IPS-15b (cell line): Measurements from ENCODE around the gene IGLL1.
"Not testable (repeated sequence)": the region's sequence is repeated elsewhere in the genome, so short reads cannot be mapped to it uniquely, and the experiment has no call there.

Experiments used
- H3K27me3 ChIP-seq: one replicate; pipeline ENCODE4 v1.6.1; 2013; ENCODE audit warnings: low read length; ENCODE audit not compliant: control insufficient read depth, insufficient read depth
- H3K36me3 ChIP-seq: one replicate; pipeline ENCODE4 v1.6.1; 2013; ENCODE audit warnings: low read length; ENCODE audit not compliant: control insufficient read depth, insufficient read depth
- H3K4me1 ChIP-seq: one replicate; pipeline ENCODE4 v1.6.1; 2013; ENCODE audit warnings: mild to moderate bottlenecking, low read length; ENCODE audit not compliant: control insufficient read depth, insufficient read depth
- H3K4me3 ChIP-seq: one replicate; pipeline ENCODE4 v1.5.1; 2013; ENCODE audit warnings: low read depth, low read length
- H3K9ac ChIP-seq: one replicate; pipeline ENCODE4 v1.6.1; 2013; ENCODE audit warnings: low read depth, mild to moderate bottlenecking, low read length
- H3K9me3 ChIP-seq: one replicate; pipeline ENCODE4 v1.6.1; 2013; ENCODE audit warnings: mild to moderate bottlenecking, low read length; ENCODE audit not compliant: control insufficient read depth, insufficient read depth

IGLL1 gene

DNA sequence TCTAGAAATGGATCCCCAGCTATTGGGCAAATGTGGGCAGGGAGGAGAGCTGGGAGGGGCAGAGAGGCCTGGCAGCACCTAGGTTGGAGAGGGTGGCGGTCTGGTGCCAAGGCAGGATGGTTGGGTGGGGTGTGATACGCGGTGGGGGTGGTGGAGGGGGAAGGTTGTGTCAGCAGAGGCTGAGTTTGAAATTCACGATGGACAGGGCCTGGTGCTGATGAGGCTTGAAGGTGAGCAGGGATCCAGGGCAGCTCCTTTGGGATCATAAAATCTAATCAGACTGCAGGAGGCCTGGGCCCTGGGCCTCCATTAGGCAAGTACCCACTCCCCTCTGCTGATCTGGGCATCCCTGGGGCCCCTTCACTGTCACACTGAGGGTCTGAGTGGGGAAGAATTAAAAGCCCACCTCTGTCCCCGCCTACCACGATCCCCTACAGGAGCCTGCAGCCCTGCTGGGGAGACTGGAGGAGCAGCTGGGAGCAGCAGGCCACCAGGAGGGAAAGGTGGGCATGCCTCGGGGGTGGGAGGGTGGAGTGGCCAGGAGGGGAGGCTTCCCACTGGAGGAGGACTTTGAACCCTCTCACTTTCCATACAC, 24.0 kb downstream of the IGLL1 start:
- no peak overlapping the region for H3K4me3 ChIP-seq
- H3K27me3 ChIP-seq: peaks cover 4% of the 10 kb centered on the region
- no peak overlapping the region for H3K9ac ChIP-seq

DNA sequence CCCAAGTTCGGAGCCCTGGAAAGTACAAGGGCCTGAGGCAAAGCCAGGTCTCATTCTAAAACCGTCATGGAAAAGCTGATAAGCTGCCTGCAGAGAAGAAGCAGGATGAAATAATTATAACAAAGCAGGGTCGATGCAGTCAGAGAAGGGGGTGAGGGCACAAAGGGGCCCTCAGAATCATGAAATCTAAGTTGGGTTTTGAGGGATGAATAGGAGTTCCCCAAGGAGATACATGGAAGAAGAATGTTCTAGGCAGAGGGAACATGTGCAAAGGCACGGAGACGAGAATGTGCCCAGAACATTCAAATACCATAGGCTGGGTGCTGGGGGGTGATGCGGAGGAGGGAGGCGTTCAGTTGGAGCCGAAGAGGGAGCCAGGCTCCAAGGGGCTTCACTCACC, 25.0 kb downstream of the IGLL1 start:
- H3K9me3 ChIP-seq: no peaks in the 10 kb centered on the region
- H3K4me3 ChIP-seq: no peak overlapping the region
- H3K9ac ChIP-seq: no peak overlapping the region
- H3K4me1 ChIP-seq: no peaks in the 10 kb centered on the region
- H3K27me3 ChIP-seq: peaks cover 4% of the 10 kb centered on the region
- no peaks in the 10 kb centered on the region for H3K36me3 ChIP-seq

More for the DNA sequence above, 24.0 kb downstream of the IGLL1 start:
- Histone ChIP-seq H3K36me3 (no peaks in the 10 kb centered on the region), H3K9me3 (no peaks in the 10 kb centered on the region), H3K4me1 (no peaks in the 10 kb centered on the region)

DNA sequence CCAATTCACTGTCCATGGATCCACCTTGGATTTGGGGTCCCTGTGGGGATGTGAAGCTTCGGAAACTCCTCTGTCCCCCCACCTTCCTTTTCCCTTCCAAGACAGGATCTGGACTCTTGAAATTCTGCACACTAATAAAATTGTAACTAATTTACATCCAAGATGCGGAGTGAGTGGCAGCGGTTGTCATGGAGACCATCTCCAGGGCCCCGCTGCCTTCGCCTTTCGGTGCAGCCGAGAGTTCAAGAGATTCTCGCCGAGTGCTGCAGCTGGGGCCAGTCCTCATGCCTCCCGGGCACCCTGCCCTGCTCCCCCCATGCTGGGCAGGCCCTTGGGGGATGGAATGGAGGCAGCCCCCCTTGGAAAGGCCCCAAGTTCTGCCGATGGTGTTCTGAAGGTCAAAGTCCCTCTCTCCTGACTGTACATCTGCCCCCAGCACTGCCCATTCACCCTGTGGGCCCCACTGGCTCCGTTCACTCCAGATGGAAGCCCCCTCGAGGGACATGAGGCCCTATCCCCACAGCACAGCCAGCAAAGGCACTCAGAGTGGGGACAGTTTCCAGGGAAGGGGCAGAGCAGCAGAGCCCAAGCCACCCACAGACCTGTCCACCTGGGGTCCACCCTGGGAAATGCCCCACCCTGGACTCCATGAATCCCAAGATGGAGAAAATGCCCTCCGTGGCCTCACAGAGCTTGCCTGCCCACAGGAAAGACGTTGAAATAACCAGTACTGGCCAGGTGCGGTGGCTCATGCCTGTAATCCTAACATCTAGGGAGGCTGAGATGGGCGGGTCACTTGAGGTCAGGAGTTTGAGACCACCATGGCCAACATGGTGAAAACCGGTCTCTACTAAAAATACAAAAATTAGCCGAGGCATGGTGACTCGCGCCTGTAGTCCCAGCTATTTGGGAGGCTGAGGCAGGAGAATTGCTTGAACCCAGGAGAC, 25.9 kb downstream of the IGLL1 start:
- H3K9me3 ChIP-seq: no peaks in the 10 kb centered on the region
- H3K36me3 ChIP-seq: no peaks in the 10 kb centered on the region
- no peak overlapping the region for H3K9ac ChIP-seq
- no peaks in the 10 kb centered on the region for H3K4me1 ChIP-seq
- no peak overlapping the region for H3K4me3 ChIP-seq
- peaks cover 6% of the 10 kb centered on the region for H3K27me3 ChIP-seq

GRCh38 chr22:23553438-23553837, 26.7 kb downstream of the IGLL1 start:
- no peak overlapping the region for H3K9ac ChIP-seq
- H3K4me3 ChIP-seq: no peak overlapping the region
- H3K9me3 ChIP-seq: no peaks in the 10 kb centered on the region
- H3K4me1 ChIP-seq: no peaks in the 10 kb centered on the region
- peaks cover 6% of the 10 kb centered on the region for H3K27me3 ChIP-seq
- no peaks in the 10 kb centered on the region for H3K36me3 ChIP-seq

DNA sequence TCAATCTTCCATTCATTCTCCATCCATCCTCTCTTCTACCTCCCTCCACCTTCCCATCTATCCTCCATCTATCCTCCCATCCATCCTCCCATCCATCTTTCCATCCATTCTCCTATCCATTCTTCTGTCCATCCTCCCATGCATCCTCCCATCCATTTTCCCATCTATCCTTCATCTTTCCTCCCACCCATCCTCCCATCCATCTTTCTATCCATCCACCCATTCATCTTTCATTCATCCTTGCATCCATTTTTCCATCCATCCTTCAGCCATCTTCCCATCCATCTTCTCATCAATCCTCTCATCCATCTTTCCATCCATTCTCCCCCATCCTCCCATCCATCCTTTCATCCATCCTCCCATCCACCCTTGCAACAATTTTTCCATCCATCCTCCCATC, 27.5 kb downstream of the IGLL1 start:
- Histone ChIP-seq H3K4me3 (no peak overlapping the region), H3K27me3 (peaks cover 6% of the 10 kb centered on the region), H3K36me3 (no peaks in the 10 kb centered on the region)

GRCh38 chr22:23551385-23551784, 28.7 kb downstream of the IGLL1 start:
- Histone ChIP-seq H3K9ac (no peak overlapping the region), H3K27me3 (peaks cover 6% of the 10 kb centered on the region), H3K4me3 (no peak overlapping the region), H3K4me1 (no peaks in the 10 kb centered on the region), H3K36me3 (no peaks in the 10 kb centered on the region), H3K9me3 (no peaks in the 10 kb centered on the region)

More for the DNA sequence above, 27.5 kb downstream of the IGLL1 start:
- H3K9ac ChIP-seq: no peak overlapping the region
- H3K4me1 ChIP-seq: no peaks in the 10 kb centered on the region
- H3K9me3 ChIP-seq: no peaks in the 10 kb centered on the region

GRCh38 chr22:23550049-23550650, 29.9 kb downstream of the IGLL1 start:
- Histone ChIP-seq H3K4me3 (no peak overlapping the region), H3K9me3 (no peaks in the 10 kb centered on the region), H3K36me3 (no peaks in the 10 kb centered on the region), H3K4me1 (no peaks in the 10 kb centered on the region), H3K9ac (no peak overlapping the region), H3K27me3 (peaks cover 6% of the 10 kb centered on the region)

- H3K4me1 ChIP-seq: no peaks in the 10 kb centered on the region
- H3K27me3 ChIP-seq: peaks cover 6% of the 10 kb centered on the region
- no peak overlapping the region for H3K4me3 ChIP-seq
- H3K36me3 ChIP-seq: no peaks in the 10 kb centered on the region
- H3K9ac ChIP-seq: no peak overlapping the region
- no peaks in the 10 kb centered on the region for H3K9me3 ChIP-seq
Measured at GRCh38 chr22:23549198-23549595, 30.9 kb downstream of the IGLL1 start.

DNA sequence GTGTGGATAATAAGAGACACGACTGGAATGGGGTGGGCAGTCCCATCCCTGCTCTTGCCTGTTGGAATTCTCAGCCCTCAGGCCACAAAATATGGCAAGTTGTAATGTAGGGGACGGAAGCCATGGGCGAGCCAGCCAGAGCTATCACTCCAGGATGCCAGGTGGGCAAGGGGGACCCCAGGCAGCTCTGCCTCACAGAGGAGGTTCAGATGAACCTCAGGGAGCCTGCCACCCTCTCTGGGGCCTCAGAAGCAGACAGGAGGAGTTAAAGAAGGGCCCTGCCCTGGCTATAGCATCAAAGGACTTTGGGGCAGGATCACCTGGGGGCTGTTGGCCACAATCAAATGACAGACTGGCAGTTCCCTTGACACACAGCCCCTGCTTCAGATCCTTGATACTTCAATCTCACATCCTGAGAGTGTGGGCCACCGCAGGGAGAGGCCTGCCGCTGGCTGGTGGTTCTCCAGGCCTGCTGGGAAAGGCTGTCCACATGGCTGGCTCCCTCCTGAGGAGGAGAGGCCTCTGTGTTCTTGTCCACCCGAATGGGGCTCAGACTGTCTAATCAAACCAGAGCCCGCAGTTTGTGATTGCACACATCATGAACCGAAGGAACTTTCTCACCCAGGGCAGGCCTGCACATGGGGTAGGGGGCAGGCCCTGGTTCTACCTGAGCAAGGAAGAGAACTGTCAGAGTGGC, 31.4 kb downstream of the IGLL1 start:
- Histone ChIP-seq H3K9me3 (no peaks in the 10 kb centered on the region), H3K36me3 (no peaks in the 10 kb centered on the region), H3K4me3 (no peak overlapping the region), H3K9ac (no peak overlapping the region), H3K4me1 (no peaks in the 10 kb centered on the region), H3K27me3 (peaks cover 6% of the 10 kb centered on the region)

DNA sequence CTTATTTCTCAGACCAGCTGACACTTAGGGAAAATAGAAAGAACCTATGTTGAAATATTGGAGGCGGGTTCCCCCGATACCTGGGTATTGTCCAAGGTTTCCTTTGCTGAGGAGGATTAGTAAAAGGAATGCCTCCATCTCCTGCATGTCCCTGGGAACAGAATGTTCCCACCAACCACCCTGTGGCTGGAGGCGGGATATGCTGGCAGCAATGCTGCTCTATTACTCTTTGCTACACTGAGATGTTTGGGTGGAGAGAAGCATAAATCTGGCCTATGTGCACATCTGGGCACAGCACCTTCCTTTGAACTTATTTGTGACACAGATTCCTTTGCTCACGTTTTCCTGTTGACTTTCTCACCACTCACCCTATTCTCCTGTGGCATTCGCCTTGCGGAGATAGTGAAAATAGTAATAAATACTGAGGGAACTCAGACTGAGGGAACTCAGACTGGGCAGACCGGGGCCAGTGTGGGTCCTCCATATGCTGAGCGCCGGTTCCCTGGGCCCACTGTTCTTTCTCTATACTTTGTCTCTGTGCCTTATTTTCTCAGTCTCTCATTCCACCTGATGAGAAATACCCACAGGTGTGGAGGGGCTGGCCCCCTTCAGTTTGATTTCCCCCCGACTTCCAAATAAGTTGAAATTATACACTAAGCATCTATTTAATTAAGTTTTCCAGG, 32.1 kb downstream of the IGLL1 start:
- Histone ChIP-seq H3K36me3 (no peaks in the 10 kb centered on the region), H3K9ac (no peak overlapping the region), H3K4me3 (no peak overlapping the region), H3K27me3 (peaks cover 6% of the 10 kb centered on the region), H3K4me1 (no peaks in the 10 kb centered on the region), H3K9me3 (no peaks in the 10 kb centered on the region)

- H3K4me1 ChIP-seq, H3K36me3 ChIP-seq, H3K9ac ChIP-seq, H3K27me3 ChIP-seq, H3K9me3 ChIP-seq, H3K4me3 ChIP-seq: not testable (repeated sequence)
Measured at GRCh38 chr22:23547382-23547781, 32.7 kb downstream of the IGLL1 start.
